LNCAP (cell line): ENCODE data around the gene TIMM21.

Source experiments
- CTCF ChIP-seq: fragments of 450-650 bp; IDR thresholded peaks from 2 replicates; pipeline ENCODE4 v1.5.1; 2017; ENCODE audit warnings: mild to moderate bottlenecking

TIMM21 gene

GRCh38 chr18:74148543-74149070, 284 bp downstream of the TIMM21 start:
- TF ChIP-seq CTCF: no peak

GRCh38 chr18:74149878-74150277, 1.6 kb downstream of the TIMM21 start:
- TF ChIP-seq CTCF: no peak

GRCh38 chr18:74152270-74152669, 3.9 kb downstream of the TIMM21 start:
- TF ChIP-seq CTCF: no peak

GRCh38 chr18:74152857-74153256, 4.5 kb downstream of the TIMM21 start:
- no peak for TF ChIP-seq CTCF

- no peak for TF ChIP-seq CTCF
Observed at GRCh38 chr18:74153377-74153776, 5.1 kb downstream of the TIMM21 start.

GRCh38 chr18:74153793-74154192, 5.5 kb downstream of the TIMM21 start:
- no peak for TF ChIP-seq CTCF

GRCh38 chr18:74154716-74155115, 6.4 kb downstream of the TIMM21 start:
- no peak for TF ChIP-seq CTCF

GRCh38 chr18:74155276-74155675, 7.0 kb downstream of the TIMM21 start:
- no peak for TF ChIP-seq CTCF
